HL-60 (cell line): Measurements from ENCODE around the gene SMYD2.

ENCODE experiments used
- DNase-seq, 2 experiments: peaks; one replicate each; pipeline ENCODE4 v3.0.0-alpha.2; 2010 to 2020; ENCODE audit warnings: low read depth in 1 of 2, low spot score in 1 of 2
- H3K27ac ChIP-seq: fragments of 250-450 bp; sonication (Bioruptor Pico); replicated peaks from 2 replicates; pipeline ENCODE4 v1.5.1; 2020; ENCODE audit warnings: mild to moderate bottlenecking, moderate library complexity
- H3K27me3 ChIP-seq: fragments of 250-450 bp; sonication (Bioruptor Pico); 2 replicates; pipeline ENCODE4 v1.5.1; 2021; ENCODE audit warnings: mild to moderate bottlenecking, moderate library complexity; ENCODE audit not compliant: insufficient read depth, poor library complexity, severe bottlenecking
- H3K4me3 ChIP-seq: replicated peaks from 2 replicates; pipeline ENCODE4 v1.5.1; 2011; ENCODE audit warnings: mild to moderate bottlenecking, control low read depth, low read length; ENCODE audit not compliant: insufficient read depth
- GABPA ChIP-seq: IDR thresholded peaks from 2 replicates; pipeline ENCODE4 v1.6.1; 2012; ENCODE audit warnings: low read depth
- POLR2AphosphoS5 ChIP-seq: IDR thresholded peaks from 2 replicates; pipeline ENCODE4 v1.6.1; 2012; ENCODE audit warnings: low read depth
- SPI1 ChIP-seq: IDR thresholded peaks from 2 replicates; pipeline ENCODE4 v1.6.1; 2012; ENCODE audit warnings: low read depth, mild to moderate bottlenecking, borderline replicate concordance
- TF ChIP-seq, protein P1 (sequence below): IDR thresholded peaks from one replicate; pipeline ENCODE4 v1.5.1; 2011; ENCODE audit warnings: low read length, control low read depth, inconsistent platforms; ENCODE audit not compliant: insufficient read depth
- TF ChIP-seq, protein P2 (sequence below): IDR thresholded peaks from 2 replicates; pipeline ENCODE4 v1.6.1; 2012; ENCODE audit warnings: low read depth; ENCODE audit not compliant: insufficient replicate concordance

The SMYD2 gene

DNA sequence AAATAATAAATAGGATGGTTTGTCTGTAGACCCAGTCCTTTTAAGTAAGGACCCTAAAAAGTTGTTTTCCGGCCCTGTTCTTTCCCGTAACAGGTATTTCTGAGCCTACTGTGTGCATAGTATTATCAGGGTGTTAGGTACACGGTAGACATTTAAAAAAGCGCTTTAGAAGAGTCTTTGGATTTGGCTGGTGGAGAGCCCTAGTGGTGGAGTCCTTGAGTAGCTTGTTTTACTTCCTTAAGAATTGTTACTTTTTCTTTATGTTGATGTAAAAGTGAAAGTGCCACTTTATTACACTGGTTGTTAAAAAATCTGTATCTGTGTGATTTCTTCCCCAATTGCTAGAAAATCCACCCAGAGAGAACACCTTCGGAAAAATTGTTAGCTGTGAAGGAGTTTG is 36.8 kb downstream of the SMYD2 start:
- H3K27me3 ChIP-seq, result no peaks in the 10 kb centered on the region
- DNase-seq, result no peak
- no peak overlapping the region for H3K4me3 ChIP-seq
- H3K27ac ChIP-seq, result no peak overlapping the region
- TF ChIP-seq, protein P1, sequence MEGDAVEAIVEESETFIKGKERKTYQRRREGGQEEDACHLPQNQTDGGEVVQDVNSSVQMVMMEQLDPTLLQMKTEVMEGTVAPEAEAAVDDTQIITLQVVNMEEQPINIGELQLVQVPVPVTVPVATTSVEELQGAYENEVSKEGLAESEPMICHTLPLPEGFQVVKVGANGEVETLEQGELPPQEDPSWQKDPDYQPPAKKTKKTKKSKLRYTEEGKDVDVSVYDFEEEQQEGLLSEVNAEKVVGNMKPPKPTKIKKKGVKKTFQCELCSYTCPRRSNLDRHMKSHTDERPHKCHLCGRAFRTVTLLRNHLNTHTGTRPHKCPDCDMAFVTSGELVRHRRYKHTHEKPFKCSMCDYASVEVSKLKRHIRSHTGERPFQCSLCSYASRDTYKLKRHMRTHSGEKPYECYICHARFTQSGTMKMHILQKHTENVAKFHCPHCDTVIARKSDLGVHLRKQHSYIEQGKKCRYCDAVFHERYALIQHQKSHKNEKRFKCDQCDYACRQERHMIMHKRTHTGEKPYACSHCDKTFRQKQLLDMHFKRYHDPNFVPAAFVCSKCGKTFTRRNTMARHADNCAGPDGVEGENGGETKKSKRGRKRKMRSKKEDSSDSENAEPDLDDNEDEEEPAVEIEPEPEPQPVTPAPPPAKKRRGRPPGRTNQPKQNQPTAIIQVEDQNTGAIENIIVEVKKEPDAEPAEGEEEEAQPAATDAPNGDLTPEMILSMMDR, result no peak
- TF ChIP-seq POLR2AphosphoS5 (no peak), GABPA (no peak), SPI1 (no peak)
- TF ChIP-seq, protein P2, sequence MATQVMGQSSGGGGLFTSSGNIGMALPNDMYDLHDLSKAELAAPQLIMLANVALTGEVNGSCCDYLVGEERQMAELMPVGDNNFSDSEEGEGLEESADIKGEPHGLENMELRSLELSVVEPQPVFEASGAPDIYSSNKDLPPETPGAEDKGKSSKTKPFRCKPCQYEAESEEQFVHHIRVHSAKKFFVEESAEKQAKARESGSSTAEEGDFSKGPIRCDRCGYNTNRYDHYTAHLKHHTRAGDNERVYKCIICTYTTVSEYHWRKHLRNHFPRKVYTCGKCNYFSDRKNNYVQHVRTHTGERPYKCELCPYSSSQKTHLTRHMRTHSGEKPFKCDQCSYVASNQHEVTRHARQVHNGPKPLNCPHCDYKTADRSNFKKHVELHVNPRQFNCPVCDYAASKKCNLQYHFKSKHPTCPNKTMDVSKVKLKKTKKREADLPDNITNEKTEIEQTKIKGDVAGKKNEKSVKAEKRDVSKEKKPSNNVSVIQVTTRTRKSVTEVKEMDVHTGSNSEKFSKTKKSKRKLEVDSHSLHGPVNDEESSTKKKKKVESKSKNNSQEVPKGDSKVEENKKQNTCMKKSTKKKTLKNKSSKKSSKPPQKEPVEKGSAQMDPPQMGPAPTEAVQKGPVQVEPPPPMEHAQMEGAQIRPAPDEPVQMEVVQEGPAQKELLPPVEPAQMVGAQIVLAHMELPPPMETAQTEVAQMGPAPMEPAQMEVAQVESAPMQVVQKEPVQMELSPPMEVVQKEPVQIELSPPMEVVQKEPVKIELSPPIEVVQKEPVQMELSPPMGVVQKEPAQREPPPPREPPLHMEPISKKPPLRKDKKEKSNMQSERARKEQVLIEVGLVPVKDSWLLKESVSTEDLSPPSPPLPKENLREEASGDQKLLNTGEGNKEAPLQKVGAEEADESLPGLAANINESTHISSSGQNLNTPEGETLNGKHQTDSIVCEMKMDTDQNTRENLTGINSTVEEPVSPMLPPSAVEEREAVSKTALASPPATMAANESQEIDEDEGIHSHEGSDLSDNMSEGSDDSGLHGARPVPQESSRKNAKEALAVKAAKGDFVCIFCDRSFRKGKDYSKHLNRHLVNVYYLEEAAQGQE, result no peak

DNA sequence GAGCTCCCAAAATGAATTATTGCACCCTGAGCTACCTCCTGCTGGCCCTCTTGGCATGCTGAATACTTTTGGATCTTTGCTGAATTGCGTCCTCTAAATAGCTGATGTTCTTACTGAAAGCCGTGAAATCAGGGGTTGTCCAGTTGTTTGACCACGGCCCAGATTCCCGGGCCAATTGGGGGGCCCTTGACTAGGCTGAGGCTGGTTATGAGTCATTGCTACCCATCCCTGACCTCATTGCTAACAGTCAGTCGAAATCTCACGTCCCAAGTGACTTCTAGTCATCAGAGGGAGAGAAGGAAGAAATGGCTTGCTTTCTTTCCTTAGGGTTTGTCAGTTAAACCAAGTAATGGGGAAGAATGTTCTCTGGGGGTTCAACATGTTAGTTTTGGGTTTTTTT is 37.4 kb downstream of the SMYD2 start:
- no peak overlapping the region for H3K4me3 ChIP-seq
- no peaks in the 10 kb centered on the region for H3K27me3 ChIP-seq
- no peak for DNase-seq
- H3K27ac ChIP-seq, result no peak overlapping the region
- TF ChIP-seq, protein P1, result no peak
- TF ChIP-seq, protein P2, result no peak
- TF ChIP-seq GABPA (no peak), POLR2AphosphoS5 (no peak), SPI1 (no peak)

DNA sequence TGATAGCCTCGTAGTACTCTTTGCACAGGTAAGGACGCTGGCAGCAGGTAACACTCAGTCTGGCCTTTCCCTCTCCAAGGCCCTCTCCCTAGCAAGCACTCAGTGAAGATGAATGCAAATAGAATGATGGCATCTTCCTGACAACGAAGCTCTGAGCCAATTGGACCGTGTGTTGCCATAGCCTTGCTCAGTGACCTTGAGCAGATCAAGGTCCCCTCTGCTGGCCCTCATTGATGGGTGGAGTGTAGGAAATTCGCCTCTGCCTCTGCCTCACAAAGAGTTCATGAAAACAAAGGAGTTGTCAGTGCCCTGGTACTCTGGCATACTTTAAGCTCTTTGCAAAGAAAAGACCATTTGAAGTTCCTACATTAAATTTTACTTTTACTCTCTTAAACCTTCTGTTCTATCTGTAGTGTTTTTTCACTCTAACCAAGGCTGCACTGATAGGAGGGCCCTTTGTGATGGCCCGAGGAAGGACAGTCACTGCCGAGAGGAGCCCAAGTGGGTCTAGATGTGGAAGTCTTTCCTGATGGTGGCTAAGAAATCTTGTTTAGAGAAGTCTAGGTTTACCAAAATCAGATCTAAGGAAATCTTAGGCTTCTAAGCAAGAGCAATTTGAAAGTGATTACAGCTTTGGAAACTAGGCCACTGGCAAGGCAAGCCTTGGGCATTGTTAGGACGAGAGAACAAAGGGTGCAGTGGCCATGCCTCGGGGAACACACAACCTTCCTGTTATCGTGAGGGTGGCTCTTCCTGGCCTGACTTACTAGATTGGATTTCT is 38.2 kb downstream of the SMYD2 start:
- Histone ChIP-seq H3K4me3 (no peak overlapping the region), H3K27ac (no peak overlapping the region), H3K27me3 (no peaks in the 10 kb centered on the region)
- no peak for DNase-seq
- no peak for TF ChIP-seq POLR2AphosphoS5
- TF ChIP-seq SPI1, result no peak
- TF ChIP-seq, protein P2, result no peak
- no peak for TF ChIP-seq GABPA
- TF ChIP-seq, protein P1, result no peak
